Progenitor cell of endocrine pancreas (in vitro differentiated cells): Measurements from ENCODE around the gene KRT24. TPM values are rescaled to one million over a fixed set of nuclear protein-coding genes. Genes with fewer than 3 reads are reported as not detected.
A peak's percentile ranks its signal among the peaks of the same experiment; 100 is the strongest.

ENCODE experiments used
- DNase-seq: peaks from one replicate; pipeline ENCODE4 v3.0.0; 2021; ENCODE audit warnings: low spot score; ENCODE audit not compliant: unreplicated experiment
- H3K27ac Mint-ChIP-seq: 2 replicates; pipeline ENCODE4 v1.8.0; 2021; ENCODE audit warnings: mild to moderate bottlenecking, moderate library complexity, mixed read lengths
- H3K27me3 Mint-ChIP-seq: 2 replicates; pipeline ENCODE4 v1.8.0; 2021; ENCODE audit warnings: mixed read lengths
- H3K36me3 Mint-ChIP-seq: 2 replicates; pipeline ENCODE4 v1.8.0; 2022; ENCODE audit warnings: mixed read lengths; ENCODE audit not compliant: insufficient read depth
- H3K4me1 Mint-ChIP-seq: 2 replicates; pipeline ENCODE4 v1.8.0; 2021; ENCODE audit warnings: low read depth, mixed read lengths
- H3K4me3 Mint-ChIP-seq: 2 replicates; pipeline ENCODE4 v1.8.0; 2021; ENCODE audit warnings: low read depth, mild to moderate bottlenecking, moderate library complexity, mixed read lengths
- H3K9me3 Mint-ChIP-seq: 2 replicates; pipeline ENCODE4 v1.8.0; 2021; ENCODE audit warnings: low read depth, mixed read lengths
- CTCF ChIP-seq: fragments of 200-600 bp; sonication (generic); IDR thresholded peaks from one replicate; pipeline ENCODE4 v1.5.0; 2021; ENCODE audit warnings: antibody characterized with exemption, mild to moderate bottlenecking; ENCODE audit not compliant: unreplicated experiment
- total RNA-seq: library from RNA; stranded (reverse); gene quantifications from 2 replicates; pipeline ENCODE4 v1.2.1, GENCODE V29; 2021

KRT24 gene
- total RNA-seq, 1 donor from 2014 or later: not detected

- H3K27ac Mint-ChIP-seq: no peak overlapping the region
- no peaks in the 10 kb centered on the region for H3K27me3 Mint-ChIP-seq
Observed at GRCh38 chr17:40734018-40734417, 30.5 kb upstream of the KRT24 start.

DNA sequence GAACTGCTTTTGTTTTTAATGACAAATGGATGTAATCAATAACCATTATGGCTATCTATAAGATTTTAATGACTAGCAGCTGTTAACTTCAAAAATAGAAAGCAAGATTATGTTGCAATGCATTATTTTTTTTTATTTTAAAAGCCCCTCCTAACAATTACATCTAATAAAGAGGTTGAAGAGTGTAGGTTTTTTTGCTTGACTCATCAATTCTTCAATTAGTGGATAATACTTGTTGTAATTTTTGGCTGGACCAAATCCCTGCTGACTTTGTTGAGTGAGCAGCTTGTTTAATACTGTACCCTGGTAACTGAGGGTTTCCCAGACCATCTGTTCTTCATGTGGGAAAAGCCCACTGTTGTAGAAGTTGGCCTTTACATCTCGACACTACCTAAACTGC, 27.4 kb upstream of the KRT24 start:
- H3K36me3 Mint-ChIP-seq: no peaks in the 10 kb centered on the region
- no peaks in the 10 kb centered on the region for H3K27me3 Mint-ChIP-seq
- H3K27ac Mint-ChIP-seq: no peak overlapping the region
- TF ChIP-seq CTCF: no peak
- H3K4me3 Mint-ChIP-seq: no peak overlapping the region
- H3K4me1 Mint-ChIP-seq: no peaks in the 10 kb centered on the region
- peaks cover 3% of the 10 kb centered on the region for H3K9me3 Mint-ChIP-seq
- no peak for DNase-seq

More at GRCh38 chr17:40734018-40734417, 30.5 kb upstream of the KRT24 start:
- no peak for DNase-seq
- Mint-ChIP-seq H3K4me1 (no peaks in the 10 kb centered on the region), H3K36me3 (no peaks in the 10 kb centered on the region), H3K4me3 (no peak overlapping the region), H3K9me3 (peaks cover 3% of the 10 kb centered on the region)
- no peak for TF ChIP-seq CTCF

DNA sequence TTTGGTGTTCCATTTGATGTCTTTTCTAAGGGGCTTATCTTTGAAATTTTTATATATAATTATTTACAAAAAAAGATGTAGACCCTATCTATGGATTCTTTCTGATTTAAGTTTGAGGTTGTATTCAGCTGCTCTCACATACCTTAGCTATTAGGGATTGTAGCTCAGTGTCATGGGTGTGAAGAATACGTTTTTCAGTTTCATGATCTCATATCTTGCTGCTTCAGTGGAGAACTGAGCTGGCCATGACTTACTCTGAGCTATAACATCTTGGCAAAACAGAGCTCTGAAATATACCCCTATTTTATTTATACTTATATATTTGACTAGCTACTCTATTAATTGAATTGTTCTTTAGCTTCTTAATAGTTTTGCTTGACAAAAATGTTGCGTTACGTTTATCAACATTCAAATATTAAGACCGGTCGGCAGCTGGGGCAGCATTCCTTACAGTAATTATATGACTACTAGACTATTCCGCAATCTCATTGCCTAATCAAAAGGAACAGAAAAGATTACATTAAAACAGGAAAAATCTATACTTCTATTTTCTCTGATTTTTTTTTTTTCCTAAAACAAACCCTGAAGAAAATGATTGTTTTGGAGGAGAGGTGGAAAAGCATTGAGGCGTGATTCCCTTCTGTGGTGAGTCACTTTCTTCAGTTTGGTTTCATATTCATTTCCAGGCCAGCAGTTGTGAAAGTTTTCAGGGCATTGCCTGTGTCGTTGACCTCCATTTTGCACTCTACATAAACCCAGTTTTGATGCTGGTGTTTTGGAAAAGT, 24.1 kb upstream of the KRT24 start:
- Mint-ChIP-seq H3K9me3 (no peaks in the 10 kb centered on the region), H3K36me3 (no peaks in the 10 kb centered on the region), H3K4me1 (no peaks in the 10 kb centered on the region), H3K4me3 (no peak overlapping the region), H3K27me3 (peaks cover 7% of the 10 kb centered on the region), H3K27ac (no peak overlapping the region)
- DNase-seq: no peak
- TF ChIP-seq CTCF: no peak

DNA sequence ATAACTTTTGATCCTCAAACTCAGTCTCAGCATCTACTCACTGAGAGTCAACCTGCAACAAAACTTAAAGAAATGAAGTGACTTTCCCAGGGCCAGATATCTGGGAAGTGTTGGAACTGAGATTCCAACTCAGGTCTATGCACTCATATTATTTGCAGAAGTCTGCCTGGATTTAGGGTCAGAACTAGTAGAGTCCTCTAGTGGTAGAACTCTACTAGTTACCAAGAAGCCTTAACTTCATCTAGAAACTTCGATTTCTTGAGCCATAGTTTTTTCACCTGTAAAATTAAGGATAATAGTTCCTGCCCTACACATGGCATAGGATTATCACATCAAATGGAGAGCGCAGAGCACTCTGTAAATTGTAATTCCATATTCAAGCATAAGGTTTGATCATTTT, 23.4 kb upstream of the KRT24 start:
- Mint-ChIP-seq H3K9me3 (no peaks in the 10 kb centered on the region), H3K27me3 (peaks cover 7% of the 10 kb centered on the region), H3K36me3 (no peaks in the 10 kb centered on the region), H3K27ac (no peak overlapping the region), H3K4me3 (no peak overlapping the region), H3K4me1 (no peaks in the 10 kb centered on the region)
- DNase-seq: no peak
- peak; percentile 43 for TF ChIP-seq CTCF

DNA sequence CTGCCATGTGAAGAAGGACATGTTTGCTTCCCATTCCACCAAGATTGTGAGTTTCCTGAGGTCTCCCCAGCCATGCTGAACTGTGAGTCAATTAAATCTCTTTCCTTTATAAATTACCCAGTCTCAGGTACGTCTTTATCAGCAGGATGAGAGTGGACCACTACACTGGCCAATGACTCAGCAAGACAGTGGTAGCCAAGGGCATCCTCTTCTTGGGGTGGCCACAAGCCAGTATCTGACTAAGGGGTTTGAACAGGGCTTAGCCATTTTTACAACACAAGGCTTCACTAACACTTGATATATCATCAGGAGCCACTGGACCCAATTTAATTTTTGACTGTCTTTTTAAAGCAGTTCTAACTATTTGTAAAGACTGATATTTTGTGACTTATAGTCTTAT, 21.1 kb upstream of the KRT24 start:
- no peak for TF ChIP-seq CTCF
- H3K27me3 Mint-ChIP-seq: peaks cover 7% of the 10 kb centered on the region
- H3K27ac Mint-ChIP-seq: no peak overlapping the region
- no peaks in the 10 kb centered on the region for H3K9me3 Mint-ChIP-seq
- no peak overlapping the region for H3K4me3 Mint-ChIP-seq
- H3K36me3 Mint-ChIP-seq: no peaks in the 10 kb centered on the region
- DNase-seq: no peak
- H3K4me1 Mint-ChIP-seq: no peaks in the 10 kb centered on the region
